HG03060 (cell line): Measurements from ENCODE around the gene TRMT2A.

Experiments used
- ATAC-seq: cut with Tn5 transposase; IDR thresholded peaks from one replicate; pipeline ENCODE4 v1.9.1; 2021; ENCODE audit warnings: low read depth, moderate number of reproducible peaks; ENCODE audit not compliant: unreplicated experiment

TRMT2A gene

GRCh38 chr22:20135806-20136602 is 19.0 kb upstream of the TRMT2A start:
- ATAC-seq = no peak

- no peak for ATAC-seq
These were observed 18.2 kb upstream of the TRMT2A start for GRCh38 chr22:20135265-20135664.

GRCh38 chr22:20133930-20134549 is 17.0 kb upstream of the TRMT2A start:
- no peak for ATAC-seq

GRCh38 chr22:20132686-20133246 is 15.7 kb upstream of the TRMT2A start:
- no peak for ATAC-seq

DNA sequence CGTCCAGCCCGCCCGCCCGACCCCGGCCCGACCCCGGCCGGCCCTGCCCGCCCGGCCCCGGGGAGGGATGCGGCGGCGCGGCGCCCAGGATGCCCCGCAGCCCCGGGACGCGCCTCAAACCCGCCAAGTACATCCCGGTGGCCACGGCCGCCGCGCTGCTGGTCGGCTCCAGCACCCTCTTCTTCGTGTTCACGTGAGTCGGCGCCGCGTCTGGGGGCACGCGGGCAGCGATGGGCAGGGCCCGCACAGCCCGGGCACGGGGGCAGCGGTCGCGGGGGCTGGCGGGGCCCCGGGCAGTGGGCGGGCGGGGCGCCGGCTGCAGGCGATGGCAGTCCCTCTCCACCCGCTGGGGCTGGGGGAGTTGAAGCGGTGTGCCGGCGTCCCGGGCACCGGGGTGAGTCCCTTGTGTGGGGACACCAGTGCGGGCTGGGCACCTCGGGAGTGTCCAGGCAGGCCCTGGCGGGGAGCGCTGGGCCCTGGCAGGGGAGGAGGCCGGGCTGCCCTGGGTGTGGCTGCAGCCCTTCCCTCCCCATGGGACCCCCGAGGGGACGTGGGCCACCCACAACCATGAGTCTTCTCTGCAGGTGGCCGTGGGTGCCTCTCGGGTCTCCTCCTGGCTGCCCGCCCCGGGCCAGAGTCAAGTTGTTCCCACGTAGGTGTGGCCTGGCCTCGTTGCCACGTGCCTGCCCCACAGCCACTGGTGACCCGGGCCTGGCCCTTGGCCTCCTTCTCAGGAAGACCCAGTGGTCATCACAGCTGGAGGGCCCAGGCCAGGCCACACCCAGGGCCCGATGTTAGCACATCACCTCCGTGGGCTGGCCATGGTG is 15.0 kb upstream of the TRMT2A start:
- ATAC-seq = no peak

DNA sequence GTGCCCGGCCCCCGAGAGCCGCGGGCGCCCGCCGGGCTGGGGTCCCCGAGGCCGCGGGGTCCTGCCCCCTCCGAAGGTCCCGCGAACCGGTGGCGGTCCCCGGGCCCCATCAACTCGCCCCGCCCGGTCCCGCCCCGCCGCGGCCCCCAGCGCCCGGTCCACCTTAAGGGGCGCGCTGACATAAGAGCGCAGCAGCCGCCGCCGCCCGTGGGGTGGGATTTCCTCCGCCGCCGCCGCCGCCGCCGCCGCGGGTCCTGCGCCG is 14.5 kb upstream of the TRMT2A start, which contains the start of gene ZDHHC8:
Gene ZDHHC8 (plus strand): TSS at position 208 of the 262 bp plus-strand sequence. CDS start 144 bp downstream, outside the sequence.
- no peak for ATAC-seq

- no peak for ATAC-seq
These were observed 13.9 kb upstream of the TRMT2A start for GRCh38 chr22:20130731-20131596.

DNA sequence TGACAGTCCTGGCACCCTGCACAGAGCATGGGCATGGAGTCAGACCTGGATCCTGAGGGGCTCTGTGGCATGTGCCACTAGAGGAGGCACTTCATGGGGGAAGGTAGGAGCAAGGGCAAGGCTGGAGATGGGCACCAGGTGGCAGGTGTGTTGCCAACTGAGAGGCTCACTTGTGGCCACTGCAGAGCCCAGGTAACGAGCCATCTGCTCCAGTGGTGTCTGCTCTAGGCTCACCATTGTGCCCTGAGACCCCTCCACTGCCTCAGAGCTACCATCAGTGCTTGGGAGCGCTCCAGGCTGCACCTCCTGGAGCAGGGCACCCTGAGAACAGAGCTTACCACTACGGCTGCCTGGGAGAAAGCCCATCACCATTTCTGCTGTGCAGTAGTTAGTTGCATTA is 13.3 kb upstream of the TRMT2A start:
- ATAC-seq = no peak

DNA sequence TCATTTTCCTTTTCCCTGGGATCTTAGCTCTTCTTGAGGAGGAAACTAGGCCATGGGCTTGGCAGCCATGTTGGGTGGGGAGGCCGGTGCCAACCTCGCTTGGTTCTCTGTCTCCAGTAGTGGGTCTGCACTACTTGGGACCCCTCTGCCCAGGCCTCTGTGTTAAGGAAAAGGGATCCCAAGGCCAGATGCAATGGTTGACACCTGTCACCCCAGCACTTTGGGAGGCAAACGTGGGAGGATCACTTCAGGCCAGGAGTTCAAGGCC is 12.7 kb upstream of the TRMT2A start:
- no peak for ATAC-seq

DNA sequence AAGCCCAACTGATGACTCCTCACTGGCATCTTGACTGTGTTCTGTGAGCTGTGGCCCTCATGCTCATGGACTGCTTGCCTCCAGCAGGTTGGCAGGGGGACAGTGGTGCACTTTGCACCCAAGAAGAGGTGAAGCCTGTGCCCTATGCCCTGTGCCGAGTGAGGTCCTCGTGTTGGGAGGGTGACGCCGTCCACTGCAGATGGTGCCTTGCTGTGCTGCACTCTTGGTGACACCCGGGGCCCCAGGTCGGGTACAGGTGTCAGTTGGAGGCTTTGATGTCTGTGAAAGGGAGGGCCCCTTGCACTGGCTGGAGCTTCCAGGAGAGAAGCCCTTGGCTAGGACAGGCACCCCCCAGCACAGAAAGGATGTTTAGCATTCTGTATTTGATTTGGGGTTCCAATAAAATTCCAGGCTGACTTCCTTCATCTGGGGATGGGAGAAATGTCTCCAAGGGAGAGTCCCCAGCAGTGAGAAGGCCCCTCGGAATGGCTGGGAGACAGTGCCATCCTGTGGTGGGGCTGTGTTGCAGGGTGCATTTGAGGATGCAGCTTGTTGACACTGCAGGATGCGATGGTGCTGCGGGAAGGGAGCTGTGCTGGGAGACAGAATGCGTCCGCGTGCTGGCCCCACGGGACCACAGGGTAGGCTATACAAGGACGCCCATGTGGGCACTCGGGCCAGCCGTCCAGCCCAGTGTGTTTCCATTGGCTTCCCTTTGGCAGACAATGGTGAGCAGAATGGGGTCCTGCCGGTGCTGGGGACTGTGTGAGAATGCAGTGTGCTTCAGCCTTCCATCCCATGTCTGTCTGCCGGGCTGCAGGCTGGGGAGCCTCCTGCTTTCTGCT is 12.1 kb upstream of the TRMT2A start:
- ATAC-seq = no peak

DNA sequence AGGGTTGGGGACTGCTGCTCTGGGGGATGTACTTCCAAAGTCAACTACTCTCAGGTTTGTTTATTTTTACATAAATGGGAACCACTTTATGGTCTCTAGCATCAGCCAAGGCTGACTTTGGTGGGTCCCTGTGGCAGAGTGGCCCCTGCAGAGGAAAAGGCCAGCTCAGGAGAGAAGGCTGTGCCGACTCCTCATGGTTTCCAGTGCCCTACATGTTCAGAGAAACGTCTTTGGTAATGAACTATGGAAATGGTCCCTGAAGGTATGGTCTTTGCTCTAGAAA is 11.5 kb upstream of the TRMT2A start:
- ATAC-seq = no peak

GRCh38 chr22:20127869-20128618 is 11.0 kb upstream of the TRMT2A start:
- ATAC-seq = no peak

DNA sequence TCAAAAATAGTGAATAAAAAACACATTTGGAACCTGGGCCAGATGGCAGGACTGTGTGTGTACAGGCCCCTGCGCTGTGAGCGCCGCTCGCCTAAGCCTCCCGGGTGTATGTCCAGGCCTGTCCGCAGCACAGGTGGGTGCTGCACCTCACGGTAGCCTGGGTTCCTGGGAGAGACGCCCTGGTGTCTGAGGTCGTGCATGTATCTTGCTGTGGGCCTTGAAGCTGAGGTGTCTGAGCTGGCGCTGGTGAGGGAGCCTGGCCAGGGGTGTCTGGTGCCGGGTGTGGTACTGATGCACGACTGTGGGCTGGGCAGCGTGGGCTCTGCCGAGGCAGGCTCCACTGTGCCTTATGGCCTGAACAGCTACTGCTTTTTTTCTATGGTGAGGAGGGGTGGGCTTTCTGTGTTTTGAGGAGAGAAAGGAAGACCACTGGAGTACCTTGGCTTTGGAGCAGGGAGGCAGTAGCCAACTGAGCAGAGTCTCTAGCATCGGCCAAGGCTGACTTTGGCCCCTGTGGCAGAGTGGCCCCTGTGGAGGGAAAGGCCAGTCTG is 10.4 kb upstream of the TRMT2A start:
- ATAC-seq = no peak

DNA sequence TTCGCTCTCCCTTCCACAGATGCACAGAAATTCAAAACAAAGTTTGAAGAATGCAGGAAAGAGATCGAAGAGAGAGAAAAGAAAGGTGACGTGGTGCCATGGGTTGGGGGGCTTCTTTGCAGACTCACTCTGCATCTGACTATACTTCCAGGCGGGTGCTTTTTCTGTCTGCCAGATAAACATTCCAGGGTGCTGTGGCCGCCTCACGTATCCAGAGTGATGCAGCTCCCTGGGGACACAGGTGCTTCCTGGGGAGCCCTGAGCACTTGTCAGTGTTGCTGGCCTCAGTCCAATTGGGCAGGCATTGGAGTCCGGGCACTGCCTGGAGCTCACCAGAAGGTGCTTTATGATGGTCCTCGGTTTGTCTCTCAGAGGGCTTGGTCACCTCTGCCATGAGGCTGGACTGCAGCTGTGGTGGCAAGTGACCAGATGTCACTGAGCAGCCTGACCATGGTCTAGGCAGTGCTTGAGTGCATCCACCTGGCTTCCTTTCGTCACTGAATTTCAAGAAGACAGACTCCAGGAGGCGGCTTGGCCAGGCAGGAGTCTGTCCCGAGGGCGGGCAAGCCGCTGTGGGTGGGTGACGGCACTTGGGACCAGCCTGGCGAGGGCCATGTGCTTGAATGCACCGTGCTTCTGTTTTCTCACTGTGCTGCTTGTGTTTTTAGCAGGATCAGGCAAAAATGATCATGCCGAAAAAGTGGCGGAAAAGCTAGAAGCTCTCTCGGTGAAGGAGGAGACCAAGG is 9.4 kb upstream of the TRMT2A start:
- ATAC-seq = no peak

DNA sequence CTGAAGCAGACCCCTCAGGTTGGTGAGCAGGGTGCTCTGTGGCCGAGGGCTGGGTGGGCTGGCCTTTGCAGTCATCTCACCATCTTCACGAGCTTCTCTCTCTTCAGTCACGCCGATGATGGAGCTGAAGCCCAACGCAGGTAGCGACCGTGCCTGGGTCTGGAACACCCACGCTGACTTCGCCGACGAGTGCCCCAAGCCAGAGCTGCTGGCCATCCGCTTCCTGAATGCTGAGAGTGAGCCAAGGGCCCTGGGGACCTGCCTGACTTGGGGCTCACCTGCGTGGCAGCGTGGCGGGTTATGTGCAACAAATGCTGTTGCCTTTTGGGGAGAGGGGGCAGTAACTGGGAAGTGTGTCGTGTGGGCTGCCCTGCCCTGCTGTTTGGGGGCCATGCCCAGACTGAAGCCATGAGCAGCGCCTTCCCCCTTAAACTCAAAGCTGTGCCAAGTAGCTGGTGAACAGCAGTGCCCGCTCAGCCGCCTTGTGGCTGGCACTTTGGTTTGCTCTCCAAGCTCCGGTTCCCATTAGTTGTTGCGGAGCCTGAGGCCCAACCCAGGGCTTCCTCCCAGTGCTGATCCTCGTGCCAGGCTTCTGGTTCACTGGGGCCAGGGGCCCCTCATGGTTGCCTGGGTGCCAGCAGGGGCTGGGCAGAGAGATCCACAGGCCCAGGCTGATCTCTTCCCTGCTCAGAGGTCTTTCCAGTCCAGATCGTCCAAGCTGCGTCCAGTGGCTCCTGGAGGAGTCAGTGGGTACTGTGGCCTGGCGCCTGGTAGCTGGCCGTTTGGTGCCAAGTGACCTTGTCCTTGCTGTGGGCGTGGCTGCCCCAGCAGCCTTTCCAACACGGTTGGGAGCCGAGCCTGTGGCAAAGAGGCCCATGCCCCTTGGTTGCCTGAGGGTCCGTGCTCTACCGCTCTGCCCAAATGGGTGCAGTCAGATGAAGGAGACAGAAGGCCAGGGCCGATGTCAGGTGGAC is 8.5 kb upstream of the TRMT2A start:
- no peak for ATAC-seq

DNA sequence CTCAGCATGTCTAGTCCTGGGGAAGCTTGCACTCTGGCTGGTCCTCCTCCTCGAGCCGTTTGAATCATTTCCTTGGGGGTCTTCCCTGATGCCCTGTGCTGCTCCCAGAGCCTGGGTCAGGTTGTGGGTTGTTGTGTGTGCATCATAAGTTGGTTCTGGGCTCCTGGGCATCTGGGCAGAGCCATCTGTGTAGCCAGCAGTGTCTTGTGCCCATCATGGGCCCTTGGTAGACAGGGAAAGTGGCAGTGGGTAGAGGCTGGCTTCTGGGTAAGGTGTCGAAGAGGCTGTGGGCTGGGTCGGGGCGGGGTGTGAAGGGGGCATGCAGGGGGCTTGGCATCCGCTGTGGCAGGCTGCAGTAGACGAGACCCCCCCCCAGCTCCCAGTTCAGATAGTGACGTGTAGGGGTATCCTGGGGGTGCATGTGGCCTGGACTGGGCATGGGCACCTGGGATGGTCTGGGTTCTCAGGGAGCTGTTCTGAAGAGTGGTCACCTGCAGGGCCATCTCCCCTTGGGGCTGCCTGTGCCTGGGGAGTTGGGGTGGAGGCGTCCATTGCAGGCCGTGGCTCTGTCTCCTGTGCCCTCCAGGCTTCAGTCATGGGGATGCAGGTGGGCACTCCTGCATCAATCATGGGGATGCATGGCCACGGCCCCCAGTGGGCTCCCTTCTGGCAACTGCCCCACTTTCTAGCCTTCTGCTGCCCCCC is 7.2 kb upstream of the TRMT2A start:
- no peak for ATAC-seq
